HG02759 (cell line): Measurements from ENCODE around the gene NEB.
A peak's percentile ranks its signal among the peaks of the same experiment; 100 is the strongest.
"Not testable (repeated sequence)": the region's sequence is repeated elsewhere in the genome, so short reads cannot be mapped to it uniquely, and the experiment has no call there.

Source experiments
- ATAC-seq: cut with Tn5 transposase; IDR thresholded peaks from one replicate; pipeline ENCODE4 v1.9.1; 2021; ENCODE audit warnings: mild to moderate bottlenecking, moderate library complexity; ENCODE audit not compliant: unreplicated experiment

NEB gene

DNA sequence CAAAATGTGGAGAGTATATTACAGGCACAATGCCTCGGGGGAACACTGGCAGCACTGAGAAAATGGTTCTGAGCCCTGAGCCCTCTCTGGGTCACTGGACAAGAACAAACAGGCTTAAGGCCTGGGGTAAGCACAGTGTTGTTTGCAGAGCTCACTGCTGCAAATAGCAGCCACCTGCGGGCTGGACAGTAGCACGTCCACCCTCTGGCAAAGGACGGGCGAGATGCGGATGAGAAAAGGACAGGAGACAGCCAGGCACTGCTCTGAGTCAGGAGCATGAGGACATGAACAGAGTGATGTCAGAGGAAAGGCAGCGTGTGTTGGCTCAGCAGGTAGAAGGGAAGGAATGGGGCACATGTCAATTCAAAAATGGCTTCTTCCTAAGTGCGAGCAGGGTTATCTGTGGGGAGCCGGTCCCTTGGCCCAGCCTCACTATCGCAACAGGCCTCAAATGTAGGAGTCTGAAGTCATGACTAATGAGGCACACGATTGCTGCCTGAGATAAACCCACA lies 25.9 kb upstream of the NEB start:
- ATAC-seq = no peak

DNA sequence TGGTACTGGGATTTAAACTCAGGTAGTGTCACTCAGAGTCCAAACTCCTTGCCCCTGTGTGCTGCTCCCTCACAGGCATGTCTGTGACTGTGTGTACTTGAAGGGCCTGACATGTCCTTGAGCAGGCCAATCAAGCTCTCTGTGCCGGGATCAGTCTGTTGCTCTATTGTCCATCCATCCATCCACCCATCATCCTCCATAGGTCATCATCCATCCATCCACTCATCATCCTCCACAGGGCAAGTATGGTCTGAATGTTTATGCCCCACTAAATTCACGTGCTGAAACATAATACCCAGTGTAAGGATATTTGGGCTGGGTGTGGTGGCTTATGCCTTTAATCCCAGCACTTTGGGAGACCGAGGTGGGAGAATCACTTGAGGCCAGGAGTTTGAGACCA lies 24.5 kb upstream of the NEB start:
- no peak for ATAC-seq

DNA sequence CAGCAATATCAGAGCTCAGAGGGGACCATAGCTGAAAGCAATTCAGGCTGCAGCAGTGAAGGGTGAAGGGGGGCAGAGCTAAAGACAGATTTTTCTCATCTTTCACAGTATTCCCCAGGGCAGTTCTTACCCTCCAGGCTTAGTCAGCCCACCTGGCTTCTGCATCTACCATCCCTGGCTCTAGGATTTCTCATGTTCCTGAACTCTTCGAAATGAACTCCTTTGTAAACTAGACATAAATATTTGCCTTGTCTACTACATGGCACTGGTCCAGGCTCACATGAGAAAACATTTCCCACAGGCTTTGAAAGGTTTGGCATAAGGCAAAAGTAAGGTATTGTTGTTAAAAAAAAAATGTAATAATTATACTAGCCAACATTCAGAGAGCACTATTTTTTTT lies 23.6 kb upstream of the NEB start:
- no peak for ATAC-seq

DNA sequence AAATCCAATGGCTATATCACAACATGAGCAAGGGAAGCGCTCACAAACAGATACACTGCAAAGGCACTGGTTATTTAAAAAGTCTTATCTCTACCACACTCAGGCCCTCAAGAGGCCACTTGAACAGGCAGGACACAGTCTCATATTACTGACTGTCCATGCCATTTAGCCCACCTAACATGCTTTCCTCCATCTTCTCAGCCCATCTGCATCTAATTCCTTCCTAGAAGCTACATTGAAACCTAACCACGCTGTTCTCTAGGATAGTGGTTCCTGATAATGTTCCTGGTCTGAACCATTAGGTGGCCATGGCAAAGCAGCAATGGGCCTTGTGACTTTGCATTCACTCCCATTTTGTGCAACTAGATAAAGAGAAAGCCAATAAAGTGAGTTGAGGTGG lies 22.5 kb upstream of the NEB start:
- ATAC-seq = no peak

DNA sequence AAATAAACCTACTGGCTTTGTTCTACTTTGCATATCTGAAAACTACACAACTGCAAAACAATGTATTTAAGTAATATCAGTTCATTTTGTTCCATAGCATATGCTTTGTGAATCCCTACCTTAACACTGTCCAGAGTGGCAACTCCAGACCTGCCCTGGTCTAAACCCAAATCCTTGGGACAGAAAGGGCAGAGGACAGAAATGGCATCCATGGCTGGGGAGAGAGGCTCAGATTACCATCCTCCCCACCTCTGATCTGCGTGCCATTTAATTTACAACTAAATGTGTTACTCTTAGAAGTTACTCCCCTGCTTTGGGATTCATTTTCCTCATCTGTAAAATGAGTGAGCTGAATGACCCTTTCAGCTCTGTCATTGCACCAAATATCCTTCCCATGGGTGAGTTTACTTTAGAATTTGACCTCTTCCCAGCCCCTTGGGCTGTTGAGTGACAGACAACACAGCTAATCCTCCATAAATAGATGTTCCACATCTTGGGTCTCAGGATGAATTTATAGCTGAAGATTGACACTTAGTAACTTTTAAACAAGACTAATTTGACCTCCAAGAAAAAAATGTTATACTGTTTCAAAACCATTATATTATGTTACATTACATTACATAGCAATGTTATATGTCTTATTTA lies 20.1 kb upstream of the NEB start:
- no peak for ATAC-seq

DNA sequence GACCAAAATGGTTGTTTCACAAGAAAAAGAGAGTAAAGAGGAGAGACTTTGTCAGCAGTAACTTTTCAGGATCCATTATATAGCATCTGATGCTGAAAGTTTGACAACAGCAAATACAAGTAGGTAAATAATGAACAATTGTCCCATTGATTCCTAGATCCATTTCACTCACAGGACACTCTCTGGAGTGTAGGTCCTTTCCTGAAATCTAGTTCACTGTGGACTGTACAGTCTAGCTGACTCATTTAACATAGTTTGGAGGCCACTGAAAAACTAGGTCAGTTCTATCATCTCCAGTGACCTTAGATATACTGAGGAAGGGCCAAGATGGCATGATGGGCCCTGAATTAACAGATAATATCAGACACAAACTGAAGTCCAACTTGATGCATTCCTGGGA lies 19.3 kb upstream of the NEB start:
- ATAC-seq = no peak

DNA sequence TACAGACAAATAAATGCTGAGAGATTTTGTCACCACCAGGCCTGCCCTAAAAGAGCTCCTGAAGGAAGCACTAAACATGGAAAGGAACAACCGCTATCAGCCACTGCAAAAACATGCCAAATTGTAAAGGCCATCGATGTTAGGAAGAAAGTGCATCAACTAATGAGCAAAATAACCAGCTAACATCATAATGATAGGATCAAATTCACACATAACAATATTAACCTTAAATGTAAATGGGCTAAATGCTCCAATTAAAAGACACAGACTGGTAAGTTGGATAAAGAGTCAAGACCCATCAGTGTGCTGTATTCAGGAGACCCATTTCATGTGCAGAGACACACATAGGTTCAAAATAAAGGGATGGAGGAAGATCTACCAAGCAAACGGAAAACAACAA lies 11.0 kb upstream of the NEB start:
- not testable (repeated sequence) for ATAC-seq

DNA sequence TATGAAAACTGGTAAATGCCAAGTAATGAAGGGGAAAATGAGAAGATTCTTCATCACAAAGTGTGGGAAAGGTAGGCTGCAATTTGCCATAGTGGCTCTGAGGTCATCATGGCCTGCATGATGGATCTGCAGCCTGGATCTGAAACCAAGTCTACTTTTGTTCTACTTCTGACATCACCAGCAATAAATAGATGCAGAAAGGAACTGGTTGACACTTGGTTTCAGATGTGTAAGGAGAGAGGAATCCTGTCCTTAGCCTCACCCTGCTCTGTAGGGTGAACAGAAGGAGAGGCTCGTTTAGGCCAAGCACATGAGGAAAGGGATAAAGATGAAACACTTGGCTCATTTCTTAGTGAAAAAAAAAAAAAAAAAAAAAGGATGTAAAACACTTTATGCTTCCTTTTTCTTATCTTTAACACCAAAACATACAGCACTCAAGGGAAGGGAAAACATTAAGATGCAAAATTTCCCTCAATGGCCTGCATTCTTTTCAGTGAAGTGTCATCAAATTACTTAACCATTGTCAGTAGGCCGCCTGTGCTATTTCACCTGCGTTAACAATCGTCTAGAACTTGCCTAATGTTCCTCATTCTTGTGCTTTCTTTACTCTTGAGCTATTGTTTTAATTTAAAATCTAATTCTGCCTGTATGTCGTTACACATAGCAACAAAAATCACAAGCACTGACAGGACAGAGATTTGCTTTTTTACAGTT lies 3.9 kb downstream of the NEB start:
- peak; percentile 68 for ATAC-seq

DNA sequence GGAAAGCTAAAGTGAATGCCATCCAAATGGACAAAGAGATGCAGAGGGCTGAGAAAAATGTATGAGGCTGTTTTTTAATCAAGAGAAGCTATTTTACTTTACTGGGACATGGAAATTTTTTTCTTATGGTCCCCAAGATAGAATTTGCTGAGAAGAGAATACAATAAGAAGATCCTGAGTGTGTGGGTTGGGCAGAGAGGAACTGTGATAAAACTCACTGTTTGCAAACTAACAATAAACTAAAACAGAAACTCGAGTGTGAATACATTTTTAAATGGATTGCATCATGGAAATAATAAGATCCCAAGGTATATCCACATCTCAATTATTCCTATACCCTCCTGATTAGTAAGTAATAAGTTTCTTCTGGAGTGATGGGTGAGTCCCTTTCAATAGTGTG lies 4.4 kb downstream of the NEB start:
- peak; percentile 37 for ATAC-seq

DNA sequence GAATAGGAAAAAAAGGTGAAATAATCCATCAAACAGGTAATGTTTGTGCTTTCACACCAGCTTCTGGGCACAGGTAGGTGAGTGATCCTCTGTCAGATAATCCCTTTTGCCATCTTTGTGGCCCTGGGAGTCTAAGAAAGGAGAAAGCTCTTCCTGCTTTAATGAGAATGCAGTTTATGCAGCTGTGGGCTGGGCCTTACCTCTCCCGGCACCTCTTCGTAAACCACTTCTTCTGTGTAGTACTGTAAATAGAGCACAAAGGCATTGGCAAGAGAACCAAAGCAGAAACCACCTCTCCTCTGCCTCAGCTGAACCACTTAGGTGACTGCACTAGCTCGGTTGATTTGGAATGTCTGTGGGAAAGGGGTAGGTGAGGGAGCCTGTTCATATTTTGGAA lies 4.9 kb downstream of the NEB start:
- ATAC-seq = no peak

DNA sequence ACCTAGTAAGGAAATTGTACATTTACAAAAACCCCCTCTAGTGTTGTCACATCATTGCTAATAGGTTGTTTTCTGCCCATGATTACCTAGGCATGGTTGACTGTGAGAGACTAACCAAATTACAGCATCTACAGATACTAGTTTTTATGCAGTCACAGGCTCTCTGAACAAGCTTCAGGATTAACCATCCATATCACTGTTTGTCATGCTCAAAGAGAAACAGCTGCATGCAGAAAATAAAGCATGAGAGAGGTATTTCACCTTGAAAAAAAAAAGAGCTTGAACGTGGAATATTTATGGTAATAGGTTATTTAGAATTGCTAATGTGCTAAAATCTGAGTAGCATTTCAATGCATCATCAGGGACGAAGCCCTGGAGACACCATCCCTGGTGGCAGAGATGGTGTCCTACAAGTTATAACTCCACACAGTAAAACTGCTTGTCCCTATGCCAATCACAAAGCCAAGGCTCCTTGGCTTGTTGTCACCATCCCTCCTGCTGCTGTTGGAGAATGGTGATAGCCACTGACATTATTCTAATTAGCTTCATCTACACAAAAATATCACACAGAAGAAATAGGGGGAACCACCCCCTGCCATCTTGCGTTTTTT lies 5.4 kb downstream of the NEB start:
- no peak for ATAC-seq

DNA sequence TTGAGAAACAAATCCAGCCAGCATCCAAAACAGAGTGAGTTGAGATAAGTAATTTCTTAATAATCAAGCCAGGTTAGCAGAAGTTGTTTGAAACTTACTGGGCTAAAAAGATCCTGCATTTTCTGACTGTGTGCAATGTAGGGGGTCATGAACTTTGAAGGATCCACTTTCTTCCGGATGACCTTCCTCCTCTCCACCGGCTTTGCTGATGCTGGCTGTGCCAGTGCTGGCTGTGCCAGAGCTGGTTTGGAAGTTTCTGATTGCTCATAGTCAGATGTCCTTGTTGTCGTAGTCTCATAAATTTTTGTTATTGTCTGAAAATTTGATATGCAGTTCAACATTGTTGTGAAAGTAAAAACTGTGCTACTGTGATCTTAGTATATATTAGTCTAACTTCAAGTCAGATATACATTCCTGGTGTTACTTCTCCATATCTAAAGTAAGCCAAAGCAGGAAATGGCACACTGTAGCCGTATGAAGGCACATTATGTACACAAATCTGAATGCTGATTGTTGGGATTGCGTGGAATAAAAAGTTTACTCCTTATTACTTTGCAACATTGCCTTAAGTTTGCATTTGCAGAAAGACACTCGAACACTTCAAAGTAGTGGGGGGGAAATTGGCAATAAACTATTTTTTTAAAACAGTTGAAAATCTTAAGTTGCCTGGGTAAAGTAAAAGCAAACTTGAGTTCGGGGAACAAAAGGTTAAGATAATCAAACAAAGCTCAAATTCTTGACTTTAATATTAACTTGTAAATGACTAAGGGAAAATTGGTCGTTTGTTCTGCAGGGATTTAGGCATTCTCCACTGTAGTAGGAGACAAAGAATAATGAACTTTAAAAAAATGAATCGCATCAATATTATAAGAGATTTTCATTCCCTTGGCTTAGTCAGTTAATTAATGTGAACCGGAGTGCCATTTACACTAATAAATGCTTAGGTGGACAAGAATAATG lies 6.4 kb downstream of the NEB start:
- no peak for ATAC-seq

DNA sequence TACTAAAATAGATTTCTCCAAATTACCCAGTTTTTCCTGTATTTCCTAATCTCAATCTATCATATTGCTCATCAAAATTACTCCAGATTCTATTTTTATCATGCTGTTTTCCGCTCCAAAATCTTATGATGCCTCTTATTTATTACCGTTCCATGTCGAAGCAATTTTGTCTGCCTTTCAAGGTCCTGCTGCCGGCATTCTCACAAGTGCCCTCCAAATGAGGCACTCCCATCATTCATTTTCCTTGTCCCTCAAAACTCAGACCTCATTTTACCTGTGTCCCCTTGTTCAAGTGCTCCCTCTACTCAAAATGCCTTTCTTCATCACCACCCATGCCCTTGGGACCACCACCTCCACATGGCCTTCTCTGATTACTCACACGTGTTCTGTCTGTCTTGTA lies 13.1 kb downstream of the NEB start:
- no peak for ATAC-seq

DNA sequence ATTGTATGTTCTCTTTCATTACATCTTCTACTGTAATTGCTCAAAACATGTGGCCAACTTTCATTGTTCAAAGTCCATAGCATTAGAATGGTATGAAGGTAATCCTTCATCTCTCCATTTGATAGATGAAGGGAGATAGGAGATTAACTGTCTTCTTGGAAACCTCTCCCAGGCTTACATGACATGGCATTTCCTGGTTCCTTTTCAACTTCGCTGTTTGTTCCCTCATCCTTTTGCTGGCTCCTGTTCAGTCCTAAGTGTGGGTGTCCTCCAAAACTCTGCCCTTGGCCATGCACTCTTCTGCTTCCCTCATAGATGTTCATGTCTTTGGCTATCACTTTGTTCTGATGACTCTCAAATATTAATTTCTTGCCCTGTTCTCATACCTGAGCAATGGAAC lies 13.8 kb downstream of the NEB start:
- no peak for ATAC-seq

DNA sequence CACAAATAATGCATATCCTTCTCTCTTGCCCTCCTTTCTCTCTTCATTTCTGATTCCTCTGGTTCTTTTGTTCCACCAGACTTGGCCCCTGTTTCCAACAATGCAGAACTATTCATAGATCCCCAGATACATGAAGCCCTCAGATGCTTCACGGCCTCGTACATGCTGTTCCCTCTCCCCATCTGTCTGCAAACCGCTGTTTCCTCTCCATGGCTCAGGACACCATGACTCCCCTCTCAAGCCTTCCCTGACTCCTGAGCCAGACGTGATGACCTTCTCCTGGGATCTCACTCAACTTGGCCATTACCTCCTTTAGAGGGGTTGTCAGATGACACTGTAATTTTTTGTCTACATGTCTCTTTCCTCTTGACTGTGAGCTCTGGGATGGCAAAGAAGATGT lies 15.5 kb downstream of the NEB start:
- ATAC-seq = no peak

DNA sequence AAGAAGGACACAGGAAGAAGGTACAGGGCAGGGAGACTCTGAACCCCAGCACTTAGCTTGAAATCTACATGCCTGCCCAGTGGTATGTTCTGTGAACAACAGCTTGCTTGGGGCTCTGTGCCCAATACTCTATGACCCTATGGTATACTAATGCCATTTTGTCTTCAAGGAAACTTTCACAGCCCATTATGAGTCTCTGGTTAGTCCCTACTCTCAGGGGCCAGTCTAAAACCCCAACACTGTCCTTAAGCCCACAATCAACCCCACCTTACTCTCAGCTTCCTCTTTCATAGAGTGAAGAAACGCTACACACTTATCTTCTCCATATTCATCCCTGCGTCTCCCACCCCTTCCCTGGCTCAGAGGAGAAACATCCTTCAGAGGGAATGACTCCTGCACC lies 16.0 kb downstream of the NEB start:
- no peak for ATAC-seq

DNA sequence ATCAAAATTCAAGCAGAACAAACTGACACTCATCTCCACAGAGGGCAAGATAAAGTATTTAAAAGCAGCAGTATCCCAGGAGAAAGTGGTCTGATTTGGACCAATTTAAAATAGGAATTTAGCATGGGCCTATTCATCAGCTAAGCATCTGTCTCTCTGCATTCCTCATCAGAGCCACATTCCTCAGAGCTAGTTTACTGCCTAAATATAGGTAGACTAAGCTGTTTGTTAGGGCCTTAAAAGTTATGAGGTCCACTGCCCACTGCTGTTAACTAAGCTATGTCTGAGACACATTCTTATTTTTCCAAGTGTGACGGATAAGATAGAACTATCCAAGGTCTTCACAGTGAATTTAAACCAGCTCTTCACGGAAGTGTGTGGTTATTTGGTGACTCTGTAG lies 17.6 kb downstream of the NEB start:
- no peak for ATAC-seq

DNA sequence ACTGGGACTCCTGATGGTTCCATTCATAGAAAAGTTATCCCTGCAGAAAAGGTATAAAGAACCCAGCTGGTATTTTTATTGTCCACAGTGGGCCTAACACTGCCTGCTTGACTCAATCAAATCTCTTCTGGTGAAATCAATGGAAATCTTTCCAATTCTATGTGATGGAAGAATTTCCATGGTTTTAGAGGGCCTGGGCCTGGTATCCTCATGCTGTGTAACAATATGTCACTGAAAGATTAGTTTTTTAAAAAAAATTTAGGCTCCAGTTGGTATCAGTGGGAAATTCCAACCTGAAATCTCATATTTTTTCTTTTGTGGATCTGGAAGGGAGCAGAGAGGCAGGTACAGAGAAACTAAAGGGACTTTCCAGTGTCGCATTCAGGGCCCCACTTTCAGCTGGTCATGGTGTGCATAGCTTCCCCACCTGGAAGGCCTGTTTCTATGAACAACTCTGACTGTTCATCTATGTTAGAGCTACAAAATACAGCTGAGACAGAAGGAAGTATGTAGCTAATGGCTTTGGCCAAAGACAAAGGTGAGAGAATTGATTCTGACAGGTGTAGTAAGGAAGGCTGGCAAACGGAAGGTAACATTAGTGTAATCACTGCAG lies 20.9 kb downstream of the NEB start:
- no peak for ATAC-seq

DNA sequence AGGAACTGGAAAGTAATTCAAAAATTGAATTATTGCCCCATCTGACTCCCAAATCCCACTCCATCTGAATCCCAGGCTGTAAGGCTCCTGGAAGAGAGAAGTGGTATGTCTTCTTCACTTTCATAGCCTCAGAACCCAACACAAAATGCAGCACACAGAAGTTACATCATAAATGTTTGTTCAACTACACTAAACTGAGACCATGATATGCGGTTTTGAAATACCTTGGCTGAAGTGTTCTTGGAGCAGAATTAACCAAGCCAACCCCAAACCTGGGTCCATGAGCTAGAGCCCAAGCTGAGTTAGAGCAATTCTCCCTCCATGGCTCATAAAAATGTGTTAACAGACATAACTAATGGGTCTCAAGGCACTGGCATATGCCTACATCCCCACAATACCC lies 23.3 kb downstream of the NEB start:
- ATAC-seq = no peak

DNA sequence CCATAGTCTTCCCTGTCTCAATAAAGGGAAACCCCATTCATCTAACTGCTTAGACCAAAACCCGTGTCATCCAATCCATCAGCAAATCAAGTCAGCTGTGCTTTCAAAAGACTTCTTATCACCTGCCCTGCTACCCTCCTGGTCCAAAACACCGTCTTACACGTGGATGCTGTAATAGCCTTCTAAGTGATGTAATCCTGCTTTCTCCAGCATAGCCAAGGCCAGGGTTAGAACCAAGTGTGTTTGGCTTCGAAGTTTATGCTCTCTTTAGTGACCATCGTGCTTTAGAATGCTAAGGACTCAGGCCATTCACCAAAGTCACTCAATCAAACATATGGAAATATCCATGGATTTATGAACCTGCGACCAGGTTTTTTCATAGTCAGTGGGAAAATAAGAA lies 25.5 kb downstream of the NEB start:
- ATAC-seq = no peak

DNA sequence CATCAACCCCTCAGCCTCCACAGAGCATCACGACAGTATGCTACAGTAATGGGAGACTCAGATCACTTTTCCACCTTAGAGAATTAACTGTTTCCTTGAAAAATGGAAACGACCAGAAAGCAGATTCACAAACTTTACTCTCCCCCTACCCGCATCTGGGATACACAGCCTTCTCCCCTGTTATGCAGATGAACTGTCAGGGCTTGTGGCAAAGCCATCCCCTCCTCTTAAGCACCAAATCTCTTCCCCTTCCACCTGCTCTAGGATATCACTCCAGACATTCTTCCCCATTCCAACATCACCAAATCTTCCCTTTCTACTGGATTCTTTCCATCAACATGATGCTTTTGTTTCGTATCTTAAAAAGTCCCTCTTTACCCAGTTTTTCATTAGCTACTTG lies 26.4 kb downstream of the NEB start:
- no peak for ATAC-seq
